CMK (cell line): ENCODE measurements around the gene OR4C5.
A peak's percentile ranks its signal among the peaks of the same experiment; 100 is the strongest.
"Not testable (repeated sequence)": the region's sequence is repeated elsewhere in the genome, so short reads cannot be mapped to it uniquely, and the experiment has no call there.

ENCODE experiments used
- DNase-seq: peaks from one replicate; pipeline ENCODE4 v3.0.0-alpha.2; 2010; ENCODE audit warnings: low read depth

Gene OR4C5

DNA sequence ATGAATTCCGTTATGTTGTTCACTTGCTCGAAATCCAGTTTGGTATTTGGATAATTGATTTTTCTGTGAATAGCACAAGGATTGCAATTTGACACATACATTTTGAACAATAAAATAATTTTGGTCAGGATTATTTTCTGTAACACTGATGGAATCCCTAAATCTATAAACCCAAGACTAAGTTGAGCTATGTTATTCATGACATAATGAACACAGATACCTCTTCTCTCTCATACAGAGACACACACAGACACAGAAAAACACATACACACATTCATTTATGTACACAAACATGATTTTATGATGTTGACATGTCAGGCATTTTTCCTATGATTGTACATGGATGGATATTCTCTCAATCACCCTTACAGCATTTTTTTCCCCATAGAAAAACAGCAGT, at the start of gene OR4C5:
Gene OR4C5 (minus strand): TSS at position 101 of the 400 bp plus-strand sequence. CDS start 0 bp downstream, at position 101.
- no peak for DNase-seq

DNA sequence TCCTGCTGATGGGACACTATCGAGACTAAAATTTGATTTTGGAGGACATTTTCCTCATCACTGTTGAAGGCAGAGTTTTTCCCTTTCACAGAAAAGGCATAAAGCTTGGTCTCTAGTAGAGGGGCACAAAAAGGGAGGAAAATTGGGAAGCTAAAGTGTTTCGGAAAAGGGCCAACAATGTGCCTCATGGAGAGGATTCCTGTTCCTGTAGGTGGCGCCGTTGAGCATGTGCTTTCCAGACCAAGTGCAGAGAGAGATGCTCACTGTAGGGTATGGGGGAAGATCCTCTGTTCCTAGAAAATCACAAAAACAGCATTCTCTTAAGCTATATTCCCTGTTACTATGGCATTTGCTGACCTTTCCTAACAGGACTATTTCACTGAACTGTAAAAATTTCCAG, 18.4 kb upstream of the OR4C5 start:
- no peak for DNase-seq

DNA sequence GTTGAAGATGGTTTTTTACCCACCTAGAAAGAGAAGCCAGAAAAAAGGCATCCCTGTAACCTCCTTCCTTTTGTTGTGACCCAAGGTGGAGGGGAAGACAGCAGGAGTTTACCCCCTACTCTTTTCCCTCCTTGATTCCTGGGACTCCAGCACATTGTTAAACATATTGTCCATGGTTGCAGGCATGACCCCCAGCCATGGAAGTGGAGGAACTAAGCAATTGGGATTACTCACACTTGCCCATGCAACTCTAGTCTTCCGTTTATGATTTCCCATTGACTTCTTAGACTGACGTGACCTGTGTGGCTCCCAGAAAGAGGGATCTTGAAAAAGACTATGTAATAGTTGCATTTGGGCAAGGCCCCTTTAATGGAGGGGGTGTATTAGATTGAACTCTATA, 17.9 kb upstream of the OR4C5 start:
- DNase-seq: not testable (repeated sequence)

DNA sequence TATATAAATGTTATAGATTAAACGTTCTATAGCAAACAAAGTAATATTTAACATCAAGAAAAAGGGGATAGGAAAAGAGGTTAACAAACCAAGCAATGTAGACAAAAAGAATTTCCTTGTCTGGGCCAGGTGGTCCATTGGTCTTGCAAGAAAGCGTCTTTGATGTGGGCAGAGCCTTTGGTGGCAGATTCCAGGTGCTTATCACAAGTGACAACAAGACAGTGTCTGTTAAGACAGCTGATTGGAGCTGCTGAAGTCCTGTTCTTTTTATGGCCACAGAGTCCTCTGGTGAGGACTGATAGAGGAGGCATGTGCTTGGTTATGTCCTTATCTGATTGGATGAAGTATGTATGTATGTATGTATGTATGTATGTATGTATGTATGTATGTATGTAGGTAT, 5.0 kb downstream of the OR4C5 start:
- DNase-seq: peak; percentile 15

DNA sequence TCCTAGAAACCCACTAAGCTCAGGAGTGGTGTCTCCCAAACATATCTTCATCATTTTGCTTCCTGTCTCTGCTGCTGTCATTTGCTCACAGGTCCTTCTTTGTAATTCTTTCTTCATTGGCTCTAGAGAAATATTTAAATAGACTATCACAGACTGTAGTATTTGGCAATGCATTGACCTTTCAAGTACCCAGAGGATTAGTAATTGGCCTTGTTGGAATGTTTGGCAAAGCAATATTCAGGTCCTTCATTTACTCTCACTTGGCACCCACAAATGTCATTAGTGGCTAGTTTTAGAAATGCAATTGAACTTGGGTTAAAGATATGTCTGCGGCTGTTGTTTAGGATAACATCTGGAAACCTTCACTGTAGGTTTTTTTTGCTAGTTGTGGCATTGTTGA, 11.6 kb downstream of the OR4C5 start:
- DNase-seq: no peak

DNA sequence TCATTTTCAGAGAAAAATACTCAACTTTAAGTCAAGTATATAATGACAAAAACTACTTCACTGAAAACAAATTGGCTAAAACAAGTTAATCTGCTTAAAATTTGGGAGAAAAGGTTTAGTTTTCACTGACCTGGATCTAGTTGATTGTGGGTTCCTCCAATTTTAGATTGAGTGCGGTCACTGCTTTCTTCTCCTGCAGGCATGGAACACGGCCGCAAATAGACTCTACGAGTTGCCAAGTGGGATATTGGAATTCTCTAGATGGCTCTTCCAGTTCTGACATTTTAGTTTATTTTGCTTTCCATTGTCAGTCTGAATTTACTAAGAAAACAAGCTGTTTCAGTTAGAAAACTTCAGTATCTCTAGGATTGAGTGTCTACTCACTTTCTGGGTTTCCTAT, 12.3 kb downstream of the OR4C5 start:
- no peak for DNase-seq

DNA sequence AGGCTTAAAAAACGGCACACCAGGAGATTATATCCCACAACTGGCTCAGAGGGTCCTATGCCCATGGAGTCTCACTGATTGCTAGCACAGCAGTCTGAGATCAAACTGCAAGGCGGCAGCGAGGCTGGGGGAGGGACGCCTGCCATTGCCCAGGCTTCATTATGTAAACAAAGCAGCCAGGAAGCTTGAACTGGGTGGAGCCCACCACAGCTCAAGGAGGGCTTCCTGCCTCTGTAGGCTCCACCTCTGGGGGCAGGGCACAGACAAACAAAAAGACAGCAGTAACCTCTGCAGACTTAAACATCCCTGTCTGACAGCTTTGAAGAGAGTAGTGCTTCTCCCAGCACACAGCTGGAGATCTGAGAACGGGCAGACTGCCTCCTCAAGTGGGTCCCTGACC, 20.0 kb downstream of the OR4C5 start:
- not testable (repeated sequence) for DNase-seq

DNA sequence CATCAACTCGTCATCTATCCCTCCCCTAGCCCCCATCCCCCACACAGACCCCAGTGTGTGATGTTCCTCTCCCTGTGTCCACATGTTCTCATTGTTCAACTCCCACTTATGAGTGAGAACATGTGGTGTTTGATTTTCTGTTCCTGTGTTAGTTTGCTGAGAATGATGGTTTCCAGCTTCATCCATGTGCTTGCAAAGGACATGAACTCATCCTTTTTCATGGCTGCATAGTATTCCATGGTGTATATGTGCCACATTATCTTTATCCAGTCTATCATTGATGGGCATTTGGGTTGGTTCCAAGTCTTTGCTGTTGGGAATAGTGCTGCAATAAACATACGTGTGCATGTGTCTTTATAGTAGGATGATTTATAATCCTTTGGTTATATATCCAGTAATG, 23.8 kb downstream of the OR4C5 start:
- not testable (repeated sequence) for DNase-seq

DNA sequence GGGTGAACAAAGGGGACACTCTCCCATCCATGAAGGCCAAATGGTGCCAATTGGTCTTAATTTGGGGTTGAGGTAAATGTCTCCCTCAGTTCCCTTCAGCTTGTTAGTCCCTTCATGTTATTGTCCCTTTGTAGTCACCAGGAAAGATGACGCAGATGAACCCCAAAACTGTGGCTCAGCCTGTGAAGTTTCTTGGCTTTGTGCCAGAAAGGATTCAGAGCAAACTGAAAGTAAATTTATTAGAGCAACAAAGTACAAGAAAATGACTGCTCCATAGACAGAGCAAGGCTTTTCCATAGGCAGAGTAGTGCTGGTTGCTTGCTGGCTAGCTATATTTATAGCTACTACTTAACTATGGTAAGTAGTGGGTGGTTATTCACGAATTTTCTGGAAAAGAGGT, 24.8 kb downstream of the OR4C5 start:
- DNase-seq: no peak

DNA sequence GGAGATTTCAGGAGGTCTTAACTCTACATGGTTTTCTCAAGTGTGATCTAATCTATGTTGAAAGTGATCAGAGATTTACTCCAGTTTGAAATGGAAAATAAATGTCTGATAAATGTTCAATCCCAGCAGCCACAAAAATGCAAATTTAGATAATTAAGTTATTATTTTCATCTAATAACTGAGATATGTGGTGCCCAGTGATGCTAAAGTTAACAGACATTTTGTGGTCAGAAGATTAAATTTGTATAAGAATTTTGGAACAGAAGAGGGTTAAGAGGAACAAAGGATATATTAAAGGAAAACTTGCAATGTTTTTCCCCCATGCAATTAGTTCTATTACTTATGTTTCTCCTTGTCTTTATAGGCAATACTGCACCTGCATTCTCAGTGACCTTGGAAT, 41.6 kb downstream of the OR4C5 start, which contains the start of gene OR4C3:
Gene OR4C3 (plus strand): TSS at position 301 of the 400 bp plus-strand sequence. CDS start 102 bp downstream, outside the sequence.
- not testable (repeated sequence) for DNase-seq

DNA sequence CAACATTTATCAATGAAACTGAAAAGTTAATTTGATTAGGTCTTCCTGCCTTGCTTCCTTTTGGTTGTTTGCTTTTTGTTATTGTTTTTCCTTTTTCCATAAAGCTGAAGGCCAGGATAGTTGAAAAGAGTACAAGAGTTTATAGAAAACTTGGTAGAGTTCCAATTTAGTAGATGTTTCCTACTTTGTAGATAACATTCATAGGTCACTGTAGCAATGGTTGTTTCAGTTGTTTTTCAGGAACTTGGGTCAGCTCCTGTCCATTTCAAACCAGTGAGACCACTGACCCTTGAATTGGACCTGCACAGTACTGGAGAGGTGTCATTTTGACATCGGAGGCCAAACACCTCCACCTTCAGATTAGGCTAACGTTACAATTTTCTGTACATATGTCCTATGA, 46.5 kb downstream of the OR4C5 start:
- DNase-seq: not testable (repeated sequence)
